Activated CD4-positive, alpha-beta T cell treated with anti-CD3 and anti-CD28 coated beads, Interleukin-2, Interleukin-4, amounts not matched to agents 100 ng/mL and 50 ng/mL, durations not matched to agents 16 hours and 8 hours (primary cell): ENCODE results near the gene ENO2.
"Not testable (repeated sequence)": the region's sequence is repeated elsewhere in the genome, so short reads cannot be mapped to it uniquely, and the experiment has no call there.

Experiments
- DNase-seq: peaks from one replicate; pipeline ENCODE4 v3.0.0-alpha.2; 2020; ENCODE audit warnings: low spot score

Gene ENO2

GRCh38 chr12:6886206-6886999 lies 28.0 kb upstream of the ENO2 start:
- DNase-seq = not testable (repeated sequence)

DNA sequence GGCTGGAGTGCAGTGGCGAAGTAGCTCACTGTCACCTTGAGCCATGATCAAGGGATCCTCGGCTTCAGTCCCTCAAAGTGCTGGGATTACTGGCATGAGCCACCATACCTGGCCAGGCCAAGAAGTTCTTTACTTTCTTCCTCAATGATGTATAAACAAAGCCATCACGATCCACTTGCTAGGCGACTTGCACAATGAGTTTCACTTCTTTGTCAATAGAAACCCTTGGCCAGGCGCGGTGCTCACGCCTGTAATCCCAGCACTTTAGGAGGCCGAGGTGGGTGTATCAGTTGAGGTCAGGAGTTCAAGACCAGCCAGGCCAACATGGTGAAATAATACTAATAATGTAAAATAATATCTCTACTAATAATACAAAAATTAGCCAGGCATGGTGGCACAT lies 26.9 kb upstream of the ENO2 start:
- DNase-seq = no peak

- DNase-seq = no peak
Observed at GRCh38 chr12:6888360-6888759, 26.0 kb upstream of the ENO2 start.

GRCh38 chr12:6888794-6889193 lies 25.6 kb upstream of the ENO2 start:
- not testable (repeated sequence) for DNase-seq

- DNase-seq = not testable (repeated sequence)
Observed at GRCh38 chr12:6889775-6890573, 24.4 kb upstream of the ENO2 start.

DNA sequence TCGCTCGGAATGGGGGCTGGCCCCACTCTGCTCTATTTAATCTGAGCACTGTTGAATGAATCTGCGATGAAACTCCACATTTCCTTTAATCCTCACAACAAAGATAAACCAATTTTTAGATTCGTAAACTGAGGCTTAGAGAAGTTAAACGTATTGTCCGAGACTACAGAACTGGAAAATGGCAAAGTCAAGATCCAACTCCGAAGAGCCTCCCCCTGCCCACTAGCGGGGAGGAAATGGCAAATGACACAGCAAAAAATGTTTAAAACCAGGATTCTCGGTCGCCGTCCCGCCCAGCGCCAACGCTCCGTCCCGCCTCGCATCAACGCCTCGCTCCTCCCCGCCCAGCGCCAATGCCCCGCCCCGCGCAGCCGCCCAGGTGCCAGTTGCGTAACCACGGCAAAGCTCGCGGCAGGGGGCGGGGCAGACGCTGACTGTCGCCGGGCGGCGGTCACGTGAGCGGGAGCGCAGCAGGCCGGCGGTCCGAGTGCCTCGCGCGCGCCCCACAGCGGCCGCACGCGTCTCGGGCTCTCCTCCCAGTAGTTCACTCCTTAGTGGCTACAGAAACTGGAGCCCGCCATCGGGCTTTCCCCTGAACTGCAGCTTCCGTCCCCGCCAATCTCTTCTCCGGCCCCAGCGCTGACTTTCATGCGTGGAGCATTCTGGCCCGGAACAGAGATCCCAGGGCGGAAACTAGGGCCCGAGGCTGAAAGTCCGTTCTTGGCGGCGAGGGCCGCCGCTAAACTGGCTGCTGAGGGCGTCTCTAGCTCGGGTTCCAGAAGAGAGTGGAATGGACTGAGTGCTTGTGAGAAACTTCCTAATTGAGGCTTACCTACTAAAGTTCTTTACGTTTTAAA lies 23.4 kb upstream of the ENO2 start:
- peak; percentile 99 for DNase-seq

- no peak for DNase-seq
Observed at GRCh38 chr12:6891646-6892001, 22.8 kb upstream of the ENO2 start.

DNA sequence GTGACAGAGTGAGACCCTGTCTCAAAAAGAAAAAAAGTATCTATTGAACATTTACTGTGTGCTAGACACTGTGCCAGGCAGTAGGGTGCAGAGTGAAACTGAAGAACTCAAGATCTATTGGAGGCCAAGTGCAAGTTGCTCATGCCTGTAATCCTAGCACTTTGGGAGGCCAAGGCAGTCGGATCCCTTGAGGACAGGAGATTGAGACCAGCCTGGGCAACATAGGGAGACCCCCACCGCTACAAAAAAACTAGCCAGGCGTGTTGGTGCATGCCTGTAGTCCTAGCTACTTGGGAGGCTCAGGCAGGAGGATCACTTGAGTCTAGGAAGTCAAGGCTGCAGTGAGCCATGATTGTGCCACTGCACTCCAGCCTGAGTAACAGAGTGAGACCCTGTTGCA lies 21.7 kb upstream of the ENO2 start:
- DNase-seq = not testable (repeated sequence)

GRCh38 chr12:6894321-6894720 lies 20.1 kb upstream of the ENO2 start:
- DNase-seq = no peak

DNA sequence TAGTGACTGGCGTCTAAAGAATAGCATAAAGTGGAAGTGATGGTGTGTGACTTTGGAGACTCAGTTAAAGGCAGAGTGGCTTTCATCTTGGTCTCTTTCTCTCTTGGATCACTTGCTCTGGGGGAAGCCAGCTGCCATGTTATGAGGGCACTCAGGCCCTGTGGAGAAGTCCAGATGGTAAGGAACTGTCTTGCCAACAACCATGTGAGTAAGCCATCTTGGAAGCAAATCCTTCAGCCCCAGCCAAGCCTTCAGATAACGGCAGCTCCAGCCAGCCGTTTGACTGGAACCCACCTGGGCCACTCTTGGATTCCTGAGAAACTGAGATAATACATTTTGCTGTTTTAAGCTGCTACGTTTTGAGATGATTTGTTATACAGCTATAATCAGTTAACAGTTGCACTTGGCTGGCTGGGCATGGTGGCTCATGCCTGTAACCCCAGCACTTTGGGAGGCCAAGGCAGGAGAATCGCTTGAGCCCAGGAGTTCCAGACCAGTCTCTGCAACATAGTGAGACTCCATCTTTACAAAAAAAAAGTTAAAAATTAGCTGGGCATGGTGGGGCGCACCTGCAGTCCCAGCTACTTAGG lies 17.4 kb upstream of the ENO2 start:
- no peak for DNase-seq

DNA sequence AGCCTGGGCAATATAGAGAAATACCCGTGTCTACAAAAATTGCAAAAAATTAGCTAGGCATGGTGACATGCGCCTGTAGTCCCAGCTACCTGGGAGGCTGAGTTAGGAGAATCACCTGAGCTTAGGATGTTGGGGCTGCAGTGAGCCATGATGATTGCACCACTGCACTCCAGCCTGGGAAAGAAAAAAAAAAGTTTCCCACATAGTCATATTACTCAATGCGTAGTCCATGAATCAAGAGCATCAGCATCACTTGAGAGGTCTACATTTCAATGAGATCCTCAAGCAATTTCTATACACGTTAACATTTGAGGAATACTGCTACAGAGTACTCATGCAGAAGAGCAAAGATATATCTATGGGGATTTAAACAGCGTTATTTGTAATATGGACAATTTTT lies 15.0 kb upstream of the ENO2 start:
- no peak for DNase-seq

GRCh38 chr12:6899837-6900519 lies 14.4 kb upstream of the ENO2 start:
- no peak for DNase-seq

- no peak for DNase-seq
Observed at GRCh38 chr12:6902448-6902847, 11.9 kb upstream of the ENO2 start.

DNA sequence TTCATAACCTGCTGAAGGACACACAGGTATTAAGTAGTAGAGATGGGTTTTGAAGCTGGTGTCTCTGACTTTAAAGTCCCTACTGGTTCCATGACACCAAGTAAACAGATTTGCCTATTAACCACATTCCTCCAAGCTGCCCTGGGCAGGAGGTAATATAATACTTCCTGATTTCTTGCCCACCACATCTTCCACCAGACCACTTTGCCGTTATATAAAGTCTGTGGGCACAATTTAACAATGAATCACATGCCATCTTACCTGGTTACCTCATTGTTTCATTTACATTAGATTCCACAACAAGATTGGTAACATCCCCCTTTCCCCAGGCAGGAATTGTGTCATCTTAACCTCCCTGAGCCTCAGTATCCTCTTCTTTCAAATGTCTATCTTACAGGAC lies 10.7 kb upstream of the ENO2 start:
- DNase-seq = no peak

GRCh38 chr12:6904280-6905276 lies 9.8 kb upstream of the ENO2 start, which contains the start of gene LRRC23:
LRRC23 (plus strand) TSS chr12:6904822; CDS start chr12:6905634, 812 bp downstream.
- DNase-seq = peak; percentile 98

DNA sequence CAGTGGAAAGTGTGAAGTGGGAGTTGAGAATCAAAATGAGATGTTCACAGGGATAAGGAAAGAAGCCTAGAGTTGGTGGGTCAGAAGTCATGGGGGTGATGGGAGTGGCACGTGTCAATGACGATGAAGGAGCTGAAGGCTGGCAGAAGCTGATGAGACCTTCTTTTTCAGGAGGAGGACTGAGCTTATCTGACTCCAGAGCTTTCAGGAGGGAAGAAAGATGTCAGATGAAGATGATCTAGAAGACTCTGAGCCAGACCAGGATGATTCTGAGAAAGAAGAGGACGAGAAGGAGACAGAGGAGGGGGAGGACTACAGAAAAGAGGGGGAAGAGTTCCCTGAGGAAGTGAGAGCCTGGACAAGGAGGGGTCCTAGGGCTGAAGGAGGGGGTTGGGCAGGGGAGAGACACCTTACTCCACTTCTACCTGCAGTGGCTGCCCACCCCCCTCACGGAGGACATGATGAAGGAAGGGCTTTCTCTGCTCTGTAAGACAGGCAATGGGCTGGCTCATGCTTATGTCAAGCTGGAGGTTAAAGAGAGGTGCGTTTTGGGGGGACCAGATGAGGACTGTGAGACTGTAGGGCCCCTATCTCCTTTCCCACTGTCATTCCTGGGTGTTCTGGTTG lies 8.9 kb upstream of the ENO2 start:
- DNase-seq = no peak

DNA sequence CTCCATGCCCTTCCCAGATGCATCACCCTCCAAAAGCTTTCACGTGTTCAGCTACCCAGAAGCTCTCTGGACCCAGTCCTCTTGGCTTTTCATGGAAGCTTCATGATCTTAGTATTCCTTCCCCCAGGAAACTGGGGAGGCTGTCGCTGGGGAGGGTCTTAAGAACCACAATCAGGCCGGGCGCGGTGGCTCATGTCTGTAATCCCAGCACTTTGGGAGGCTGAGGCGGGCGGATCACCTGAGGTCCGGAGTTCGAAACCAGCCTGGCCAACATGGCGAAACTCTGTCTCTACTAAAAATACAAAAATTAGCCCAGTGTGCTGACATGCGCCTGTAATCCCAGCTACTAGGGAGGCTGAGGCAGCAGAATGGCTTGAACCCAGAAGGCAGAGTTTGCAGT lies 6.2 kb upstream of the ENO2 start:
- DNase-seq = not testable (repeated sequence)

DNA sequence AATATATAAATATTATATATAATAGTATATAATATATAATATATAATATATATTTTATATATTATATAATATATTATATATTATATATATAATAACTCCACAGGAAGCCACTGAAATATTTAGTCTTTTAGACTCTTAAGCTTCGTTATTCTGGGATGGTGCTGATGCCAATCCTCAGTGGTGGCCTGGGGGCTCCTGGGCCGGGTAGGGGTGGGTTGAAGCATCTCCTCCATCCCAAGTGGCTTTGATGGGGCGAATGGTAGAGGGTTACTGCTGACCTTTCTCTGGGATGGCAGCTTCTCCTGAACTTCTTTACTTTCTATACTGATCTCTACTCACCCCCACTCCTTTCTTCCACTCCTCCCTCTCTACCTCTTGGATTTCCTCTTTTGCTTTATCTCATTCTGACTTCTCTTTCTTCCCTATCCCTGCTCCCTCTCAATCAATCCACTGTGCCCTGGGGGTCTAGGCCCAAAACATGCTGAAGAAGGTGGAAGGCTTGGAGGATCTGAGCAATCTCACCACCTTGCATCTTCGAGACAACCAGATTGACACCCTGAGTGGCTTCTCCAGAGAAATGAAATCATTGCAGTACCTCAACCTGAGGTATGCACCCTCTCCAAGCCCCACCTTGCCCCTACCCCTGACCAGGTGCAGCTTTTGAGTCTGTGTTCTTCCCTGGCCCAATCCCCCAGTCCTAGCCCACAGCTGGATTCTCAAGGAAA lies 4.8 kb upstream of the ENO2 start:
- DNase-seq = no peak
